Stimulated activated CD8-positive, alpha-beta memory T cell treated with anti-CD3 and anti-CD28 coated beads, Interleukin-7, amount 100 ng/mL, for 4 hours (primary cell): ENCODE data around the gene PRKN.

Source experiments
- DNase-seq, 2 donors: peaks; one replicate each; pipeline ENCODE4 v3.0.0-alpha.2; 2020; ENCODE audit warnings: low read depth in 2 of 2

The PRKN gene

GRCh38 chr6:162124710-162125435 lies 602.7 kb downstream of the PRKN start:
- DNase-seq = no peak

DNA sequence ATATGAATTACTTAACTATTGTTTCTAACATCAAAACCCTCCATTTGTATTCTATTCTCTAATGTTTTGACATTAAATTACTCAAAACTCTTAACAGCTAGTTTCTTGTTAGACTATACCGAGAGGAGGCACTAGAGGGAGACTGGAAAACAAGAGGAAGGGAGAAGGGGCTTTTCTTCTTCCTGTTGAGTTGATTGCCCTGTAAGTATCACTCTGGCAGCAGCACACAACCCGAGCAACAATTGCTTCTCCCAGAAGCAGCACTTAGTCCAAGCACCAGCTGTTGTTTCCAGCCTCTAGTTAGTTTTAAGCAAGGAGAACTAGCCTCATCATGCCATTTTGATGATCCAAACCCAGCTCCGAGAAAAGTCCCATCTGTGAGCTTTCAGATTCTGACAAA lies 603.8 kb downstream of the PRKN start:
- no peak for DNase-seq

GRCh38 chr6:162119341-162119740 lies 608.2 kb downstream of the PRKN start:
- no peak for DNase-seq

GRCh38 chr6:162118706-162119105 lies 608.9 kb downstream of the PRKN start:
- DNase-seq = no peak

GRCh38 chr6:162116902-162117525 lies 610.6 kb downstream of the PRKN start:
- DNase-seq = no peak

DNA sequence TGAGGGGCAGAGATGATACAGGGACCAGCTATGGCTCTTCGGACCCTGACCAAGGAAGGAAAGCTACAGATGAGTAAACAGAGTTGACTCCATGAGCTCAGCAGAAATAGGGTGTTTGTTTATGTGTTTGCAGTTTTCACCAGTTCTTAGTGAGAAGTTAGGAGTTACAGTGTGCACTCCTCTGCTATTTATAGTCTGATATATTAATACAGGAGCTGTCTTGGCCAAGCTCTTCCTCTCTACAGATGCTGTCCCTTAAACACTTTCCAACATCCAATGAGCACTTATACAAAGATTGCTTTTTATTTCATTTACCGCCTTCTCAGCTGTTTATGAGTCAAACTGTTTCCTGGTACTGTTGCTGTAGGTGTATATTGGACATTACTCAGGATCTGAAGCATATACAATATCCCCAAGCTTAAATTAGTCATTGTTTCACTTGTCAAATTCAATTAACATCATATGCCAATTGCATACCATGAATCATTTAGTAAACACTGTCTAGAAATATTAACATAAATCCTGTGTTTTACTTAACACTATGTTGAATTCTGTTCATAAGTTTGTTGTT lies 618.0 kb downstream of the PRKN start:
- no peak for DNase-seq

DNA sequence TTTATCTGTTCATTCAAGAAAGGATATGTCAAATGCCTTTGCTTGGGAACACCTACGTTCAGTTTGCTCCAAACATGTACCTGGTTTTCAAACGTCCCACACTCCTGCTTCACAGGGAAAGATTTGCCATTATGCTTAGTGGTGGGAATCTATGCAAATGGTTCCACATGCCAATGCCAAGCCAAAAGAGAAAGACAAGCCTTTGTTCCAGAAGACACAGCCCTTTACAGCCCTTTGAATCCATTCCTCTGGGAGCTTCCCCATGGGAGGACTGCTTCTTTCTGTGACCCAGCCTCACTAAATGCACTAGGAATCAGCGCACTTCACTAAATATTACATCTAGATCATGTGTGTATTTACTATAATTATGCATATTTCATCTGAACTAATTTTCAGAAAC lies 619.5 kb downstream of the PRKN start:
- no peak for DNase-seq

- DNase-seq = no peak
Observed at GRCh38 chr6:162100096-162100495, 627.5 kb downstream of the PRKN start.

DNA sequence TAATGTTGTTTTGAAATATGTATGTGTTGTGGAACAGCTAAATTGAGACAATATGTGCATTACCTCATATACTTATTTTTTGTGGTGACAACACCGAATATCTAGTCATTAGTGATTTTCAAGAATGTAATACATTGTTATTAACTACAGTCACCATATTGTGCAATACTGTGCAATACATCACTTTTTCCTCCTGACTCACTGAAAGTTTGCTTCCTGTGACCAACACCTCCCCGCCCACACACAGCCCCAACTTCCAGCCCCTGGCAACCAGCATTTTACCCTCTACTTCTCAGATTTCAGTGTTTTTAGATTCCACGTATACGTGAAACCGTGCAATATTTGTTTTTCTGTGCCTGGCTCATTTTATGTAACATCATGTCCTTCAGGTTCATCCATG lies 627.9 kb downstream of the PRKN start:
- no peak for DNase-seq

DNA sequence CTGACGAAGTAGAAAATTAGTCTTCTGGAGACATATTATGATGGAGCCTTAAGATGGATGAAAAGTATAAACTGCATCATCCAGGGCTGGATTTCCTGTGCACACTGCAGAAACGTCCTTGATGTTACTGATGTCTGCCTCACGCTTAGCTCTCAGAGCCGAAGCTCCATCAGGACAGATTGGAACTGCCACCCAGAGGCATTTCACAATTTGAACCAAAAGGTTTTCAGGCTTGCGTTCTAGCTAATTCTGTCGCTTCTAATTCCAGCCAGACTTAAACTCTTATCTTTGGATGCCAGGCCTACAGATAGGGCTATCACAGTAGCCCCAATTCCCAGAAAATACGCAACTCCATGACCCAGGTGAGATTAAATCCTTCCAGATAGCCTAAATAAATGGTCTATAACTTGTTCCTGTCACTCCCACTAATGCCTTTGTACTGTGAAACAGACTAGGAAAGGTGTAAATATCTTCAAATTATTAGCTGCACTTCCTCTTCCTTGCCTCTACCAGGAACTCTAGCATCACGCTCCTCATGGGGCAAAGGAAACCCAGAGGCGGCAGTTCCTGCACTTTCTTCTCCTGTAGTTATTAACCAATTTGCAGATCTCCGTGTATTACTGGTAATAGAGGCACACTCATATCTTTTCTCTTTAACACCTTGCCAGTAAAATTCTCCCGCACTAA lies 634.6 kb downstream of the PRKN start:
- no peak for DNase-seq

DNA sequence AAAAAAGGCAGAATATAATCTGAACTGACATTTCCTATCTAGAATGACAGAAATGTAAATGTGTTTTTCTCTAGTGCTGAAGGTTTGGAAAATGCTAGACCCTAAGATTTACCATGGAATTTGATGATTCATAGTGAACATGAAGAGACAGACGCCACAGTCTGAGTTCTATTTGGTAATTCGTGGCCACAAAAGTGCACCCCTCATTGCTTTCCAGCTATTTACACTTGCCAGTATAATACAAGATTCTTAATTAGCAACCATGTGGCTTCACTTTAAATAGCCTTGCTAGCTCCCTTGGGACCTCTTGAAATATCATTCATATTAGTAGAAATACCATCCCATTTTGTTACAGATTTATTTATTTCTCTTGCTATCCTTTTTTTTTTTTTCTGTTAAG lies 636.8 kb downstream of the PRKN start:
- DNase-seq = no peak

- no peak for DNase-seq
Observed at GRCh38 chr6:162088091-162088490, 639.5 kb downstream of the PRKN start.

DNA sequence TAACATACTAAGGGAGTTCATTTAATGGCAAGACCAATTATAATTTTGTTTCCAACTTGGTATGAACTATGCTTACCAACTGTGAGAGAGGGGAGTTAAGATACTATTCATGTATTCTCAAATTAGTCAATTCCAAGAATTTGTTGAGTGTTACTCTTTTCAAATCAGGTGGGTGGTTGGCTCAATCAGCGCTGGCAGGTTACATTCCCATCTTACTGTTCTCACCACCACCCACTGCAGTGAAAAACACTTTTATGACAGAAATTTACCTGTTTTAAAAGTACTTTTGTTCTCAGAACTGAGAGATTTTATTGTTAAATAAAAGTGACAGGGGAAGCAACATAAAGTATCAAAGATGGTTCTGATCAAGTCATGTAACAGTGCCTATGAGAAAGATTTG lies 642.0 kb downstream of the PRKN start:
- no peak for DNase-seq

DNA sequence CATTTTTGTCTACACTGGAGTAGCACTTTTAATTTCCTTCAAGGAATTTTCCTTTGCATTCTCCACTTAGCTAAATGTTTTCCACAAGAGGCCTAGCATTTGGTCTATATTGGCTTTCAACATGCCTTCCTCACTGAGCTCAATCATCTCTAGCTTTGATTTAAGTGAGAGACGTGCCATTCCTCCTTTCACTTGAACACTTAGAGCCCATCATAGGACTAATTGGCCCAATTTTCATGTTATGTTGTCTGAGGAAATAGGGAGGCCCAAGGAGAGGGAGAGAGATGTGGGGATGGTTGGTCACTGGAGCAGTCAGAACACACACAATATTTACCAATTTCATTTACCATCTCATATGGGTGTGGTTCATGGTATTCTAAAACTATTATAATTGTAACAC lies 645.0 kb downstream of the PRKN start:
- DNase-seq = no peak

DNA sequence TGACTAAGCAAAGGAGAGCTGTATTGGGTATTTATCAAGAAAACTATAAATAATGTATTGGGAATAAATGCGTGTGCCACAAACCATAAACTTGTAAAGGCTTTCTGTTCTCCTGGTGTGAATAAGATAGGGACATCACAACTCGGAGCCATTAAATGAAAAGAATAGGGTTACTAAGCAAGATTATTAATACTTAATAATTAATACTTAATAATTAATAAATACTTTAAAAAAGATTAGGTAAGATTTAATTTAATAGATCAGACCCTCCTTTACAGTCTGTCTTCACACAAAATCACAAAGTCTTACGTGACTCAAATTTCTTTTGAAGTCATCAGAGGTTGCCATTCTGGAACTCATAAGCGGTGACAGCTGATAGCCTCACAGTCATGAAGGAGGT lies 648.9 kb downstream of the PRKN start:
- no peak for DNase-seq

- DNase-seq = no peak
Observed at GRCh38 chr6:162078126-162078525, 649.4 kb downstream of the PRKN start.

- no peak for DNase-seq
Observed at GRCh38 chr6:162076816-162077215, 650.8 kb downstream of the PRKN start.

GRCh38 chr6:162074641-162075275 lies 652.8 kb downstream of the PRKN start:
- DNase-seq = no peak

DNA sequence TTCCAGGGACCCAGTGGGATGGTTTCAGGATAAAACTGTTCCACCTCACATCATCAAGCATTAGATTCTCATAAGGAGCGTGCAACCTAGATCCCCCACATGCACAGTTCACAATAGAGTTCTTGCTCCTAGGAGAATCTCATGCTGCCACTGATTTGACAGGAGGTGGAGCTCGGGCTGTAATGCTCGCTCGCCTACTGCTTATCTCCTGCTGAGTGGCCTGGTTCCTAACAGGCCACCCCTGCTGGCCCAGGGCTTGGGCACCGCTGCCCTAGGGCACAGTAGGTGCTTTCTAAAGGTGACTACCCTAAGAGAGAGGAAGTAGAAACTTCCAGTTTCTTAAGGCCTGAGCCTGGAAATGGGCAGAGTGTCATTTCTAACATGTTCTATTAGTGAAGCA lies 656.9 kb downstream of the PRKN start:
- no peak for DNase-seq

GRCh38 chr6:162069995-162070394 lies 657.6 kb downstream of the PRKN start:
- DNase-seq = no peak

DNA sequence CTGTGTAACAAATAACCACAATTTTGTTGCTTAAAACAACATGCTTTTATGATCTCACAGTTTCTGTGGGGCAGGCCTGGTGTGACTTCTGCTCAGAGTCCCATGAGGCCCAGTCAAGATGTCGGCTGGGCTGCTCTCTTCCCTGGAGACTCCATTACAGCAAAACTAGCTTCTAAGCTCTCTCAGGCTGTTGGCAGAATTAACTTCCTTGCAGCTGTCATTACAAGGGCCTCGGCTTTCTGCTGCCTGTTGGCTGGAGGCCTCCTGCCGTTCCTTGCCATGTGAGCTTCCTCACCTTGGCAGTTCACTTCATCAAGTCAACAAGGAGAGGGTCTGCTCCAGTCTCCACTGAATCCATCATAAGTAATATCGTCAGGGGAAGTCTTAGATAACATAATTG lies 659.2 kb downstream of the PRKN start:
- no peak for DNase-seq

- DNase-seq = no peak
Observed at GRCh38 chr6:162063666-162064065, 663.9 kb downstream of the PRKN start.
